GM12892 (cell line): Measurements from ENCODE around the gene GLIS1.

Source experiments
- DNase-seq: peaks from one replicate; pipeline ENCODE4 v3.0.0; 2011; ENCODE audit not compliant: insufficient read length
- FAIRE-seq: peaks from 2 replicates; lab custom pipeline; 2011; peaks lifted over from hg19 to GRCh38; lab: Jason Lieb, UNC
- POLR2A ChIP-seq: IDR thresholded peaks from 2 replicates; pipeline ENCODE4 v1.6.1; 2011; ENCODE audit warnings: low read depth, low read length, control low read depth
- POLR2AphosphoS5 ChIP-seq: IDR thresholded peaks from 2 replicates; pipeline ENCODE4 v1.6.1; 2011; ENCODE audit warnings: low read depth, low read length, control low read depth
- TAF1 ChIP-seq: IDR thresholded peaks from 2 replicates; pipeline ENCODE4 v1.6.1; 2011; ENCODE audit warnings: low read depth, mild to moderate bottlenecking, control low read depth, low read length, borderline replicate concordance

Gene GLIS1

GRCh38 chr1:53687426-53687825, 51.5 kb downstream of the GLIS1 start:
- DNase-seq (no peak), FAIRE-seq (no peak)
- no peak for TF ChIP-seq POLR2A
- TF ChIP-seq POLR2AphosphoS5 = no peak
- no peak for TF ChIP-seq TAF1

DNA sequence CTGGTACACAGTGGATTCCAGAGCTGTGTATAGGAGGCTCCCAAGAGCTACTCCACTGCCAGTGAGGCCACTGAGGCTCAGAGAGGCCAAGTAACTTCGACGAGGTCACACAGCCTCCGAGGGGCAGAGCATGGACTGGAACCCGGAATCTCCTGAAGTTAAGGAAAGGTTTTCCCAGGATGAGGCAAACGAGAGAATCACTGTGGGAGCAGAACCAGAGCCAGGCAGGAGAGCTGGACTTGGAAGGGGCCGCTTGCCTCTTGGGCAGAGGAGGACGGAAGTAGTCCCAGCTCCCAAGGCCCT, 52.0 kb downstream of the GLIS1 start:
- FAIRE-seq = no peak
- TF ChIP-seq POLR2AphosphoS5 (no peak), POLR2A (no peak)
- no peak for DNase-seq

GRCh38 chr1:53686091-53686964, 52.6 kb downstream of the GLIS1 start:
- no peak for TF ChIP-seq POLR2AphosphoS5
- TF ChIP-seq TAF1 = no peak
- no peak for TF ChIP-seq POLR2A
- FAIRE-seq = no peak
- DNase-seq = no peak

DNA sequence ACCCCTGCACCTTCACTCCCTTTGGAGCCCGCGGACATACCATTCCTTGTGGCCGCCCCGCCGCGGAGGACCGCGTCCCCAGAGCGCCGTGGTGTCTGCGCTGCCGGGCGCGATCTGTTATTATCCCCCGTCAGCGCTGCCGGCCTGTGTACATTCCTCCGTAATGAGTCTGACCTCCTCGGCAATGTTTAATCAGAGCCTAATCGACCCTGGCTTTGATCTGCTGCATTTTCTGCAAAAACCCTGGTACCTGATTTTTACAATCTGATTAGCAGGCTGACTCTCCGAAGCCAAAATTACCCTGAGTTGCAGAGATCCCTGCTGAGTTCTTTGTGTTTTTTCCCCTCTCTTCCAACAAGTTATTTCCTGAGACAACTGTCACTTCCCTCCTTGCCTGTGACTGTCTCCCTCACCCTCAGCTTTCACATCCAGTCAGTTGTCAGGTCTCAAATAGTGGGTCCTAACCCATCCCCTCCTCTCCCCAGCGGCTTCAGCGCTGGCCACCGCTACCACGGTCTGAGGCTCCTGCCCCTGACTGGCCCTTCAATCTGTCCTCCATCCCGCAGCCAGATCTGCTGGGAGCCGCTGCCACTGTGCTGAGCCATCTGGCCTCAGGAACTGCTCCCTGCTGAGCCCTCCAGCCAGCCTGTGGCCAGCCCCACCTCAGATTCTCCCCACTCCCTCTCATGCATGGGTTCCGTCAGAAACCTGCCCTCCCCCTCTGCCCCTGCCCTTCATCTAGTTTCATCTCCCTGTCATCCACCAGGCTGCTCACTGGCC, 53.5 kb downstream of the GLIS1 start:
- FAIRE-seq (no peak), DNase-seq (no peak)

DNA sequence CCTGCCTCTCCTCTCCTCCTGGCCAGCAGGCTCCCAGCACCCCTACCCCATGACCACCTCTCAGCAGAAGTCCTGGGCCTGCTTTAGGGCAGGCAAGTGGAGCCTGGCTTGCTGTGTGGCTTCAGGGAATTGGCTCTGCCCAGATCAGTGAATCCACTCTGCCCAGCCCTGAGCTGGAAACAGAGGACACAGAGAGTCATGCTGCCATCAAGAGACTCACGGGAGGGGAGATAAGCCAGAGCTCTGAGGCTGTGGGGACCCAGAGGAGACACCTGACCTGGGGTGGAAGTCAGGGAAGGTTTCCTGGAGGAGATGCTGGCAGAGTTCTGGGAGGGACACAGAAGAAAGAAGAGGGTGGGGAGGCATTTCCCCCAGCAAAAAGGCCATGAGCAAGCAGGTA, 54.2 kb downstream of the GLIS1 start:
- TF ChIP-seq POLR2AphosphoS5 = no peak
- no peak for TF ChIP-seq TAF1
- no peak for TF ChIP-seq POLR2A
- FAIRE-seq (no peak), DNase-seq (no peak)

More for the DNA sequence above, 53.5 kb downstream of the GLIS1 start:
- TF ChIP-seq POLR2AphosphoS5 = no peak
- TF ChIP-seq POLR2A = no peak
- TF ChIP-seq TAF1 = no peak

GRCh38 chr1:53683986-53684740, 54.8 kb downstream of the GLIS1 start:
- no peak for DNase-seq
- no peak for FAIRE-seq
- TF ChIP-seq POLR2AphosphoS5 (no peak), TAF1 (no peak), POLR2A (no peak)

- DNase-seq (no peak), FAIRE-seq (no peak)
- TF ChIP-seq TAF1 = no peak
- TF ChIP-seq POLR2AphosphoS5 = no peak
- TF ChIP-seq POLR2A = no peak
These were observed 56.1 kb downstream of the GLIS1 start for GRCh38 chr1:53682881-53683280.

DNA sequence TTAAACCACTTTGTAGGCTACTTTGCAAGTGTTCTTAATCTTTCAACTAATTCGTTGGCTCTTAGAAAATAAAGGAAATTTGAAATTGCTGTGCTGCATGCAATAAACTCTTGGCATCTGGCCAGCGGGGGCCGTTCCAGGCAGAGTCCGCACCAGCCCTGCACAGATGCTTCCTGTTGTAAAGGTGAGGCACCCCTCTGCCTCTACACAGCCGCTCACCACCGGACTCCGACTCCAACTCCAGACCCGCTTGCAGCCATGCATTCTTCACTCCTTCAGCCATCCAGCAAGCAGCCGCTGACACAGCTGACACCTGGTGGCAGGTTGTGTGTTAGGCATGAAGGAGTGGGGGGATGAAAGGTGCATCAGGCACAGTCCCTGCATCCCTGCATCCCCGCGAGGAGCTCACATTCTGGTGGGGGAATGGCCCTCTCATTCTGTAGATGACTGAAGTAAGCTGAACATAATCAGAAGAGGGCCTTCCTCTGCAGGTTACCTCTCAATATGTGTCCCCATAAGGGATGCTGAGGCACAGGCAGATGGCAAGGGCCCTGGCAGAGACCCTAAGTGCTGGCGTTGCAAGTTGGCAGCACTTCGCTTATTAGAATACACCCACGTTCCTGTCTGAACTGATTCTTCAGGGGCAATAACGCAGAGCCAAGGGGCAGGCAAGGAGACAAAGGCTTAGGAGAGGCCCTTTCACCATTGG, 56.8 kb downstream of the GLIS1 start:
- no peak for TF ChIP-seq POLR2A
- no peak for TF ChIP-seq POLR2AphosphoS5
- no peak for TF ChIP-seq TAF1
- FAIRE-seq (no peak), DNase-seq (no peak)

DNA sequence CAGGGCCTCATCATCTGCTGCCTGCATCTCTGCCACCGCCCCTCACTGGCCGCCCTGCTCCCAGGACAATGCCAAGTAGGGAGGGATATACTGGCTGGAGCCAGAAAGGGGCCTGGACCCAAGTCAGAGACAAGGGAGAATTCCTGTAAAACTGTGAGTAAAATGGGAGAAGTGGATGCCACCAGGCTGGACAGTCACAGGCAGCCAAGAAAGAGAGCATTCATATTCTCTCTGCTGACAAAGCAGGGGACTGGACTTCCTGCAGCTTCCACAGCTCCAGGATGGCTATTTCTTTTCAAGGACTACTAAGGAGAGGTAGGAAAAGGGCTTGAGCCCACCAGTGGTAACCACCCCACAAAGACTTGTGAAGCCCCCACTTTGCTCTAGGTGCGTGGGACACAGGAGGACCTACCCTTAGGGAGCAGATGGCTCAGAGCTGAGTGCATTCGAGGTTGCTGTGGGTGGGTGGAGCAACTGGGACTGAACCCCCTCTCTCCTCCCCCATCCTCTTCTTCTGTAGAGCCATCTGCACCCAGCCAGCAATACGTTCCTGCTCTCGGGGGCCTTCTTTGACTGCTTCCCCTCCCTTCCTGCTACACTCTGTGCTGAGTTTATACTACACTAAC, 57.5 kb downstream of the GLIS1 start:
- FAIRE-seq (no peak), DNase-seq (no peak)
- no peak for TF ChIP-seq POLR2AphosphoS5
- no peak for TF ChIP-seq POLR2A
- TF ChIP-seq TAF1 = no peak

DNA sequence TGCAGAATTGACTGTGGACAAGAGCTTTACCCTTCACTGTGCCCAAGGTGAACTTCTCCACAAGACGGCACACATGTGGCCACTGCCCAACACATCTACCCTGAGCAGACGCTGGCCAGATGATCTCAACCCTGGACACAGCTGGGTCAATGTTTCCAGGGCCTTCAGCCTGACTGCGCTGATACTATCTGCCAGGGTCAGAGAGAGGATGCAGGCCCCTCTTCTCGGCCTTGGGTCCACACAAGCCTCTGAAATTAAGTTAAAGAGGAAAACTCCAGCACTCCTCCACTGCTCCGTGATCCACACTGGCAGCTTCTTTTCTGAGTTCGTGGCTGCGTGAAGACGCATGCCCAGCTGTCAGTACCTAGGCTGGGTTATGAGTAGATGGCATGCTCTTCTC, 58.1 kb downstream of the GLIS1 start:
- FAIRE-seq = no peak
- TF ChIP-seq TAF1 (no peak), POLR2AphosphoS5 (no peak), POLR2A (no peak)
- no peak for DNase-seq
